ENCODE measurements around the gene SPATA24. TPM values are rescaled to one million over a fixed set of nuclear protein-coding genes. Genes with fewer than 3 reads are reported as not detected.

The SPATA24 gene
- polyA plus RNA-seq, 1 donor from 2014 or later, result 6.7 TPM

GRCh38 chr5:139392324-139392677 is 11.6 kb downstream of the SPATA24 start:
- no peaks in the 10 kb centered on the region for H3F3A ChIP-seq (ENCODE audit: insufficient read depth, low read length, poor library complexity, severe bottlenecking)
- peaks cover 50% of the 10 kb centered on the region for H3K27me3 ChIP-seq (ENCODE audit: insufficient read depth, low read depth, low read length)
- no peaks in the 10 kb centered on the region for H4K20me1 ChIP-seq (ENCODE audit: insufficient read depth)
- H2AFZ ChIP-seq (ENCODE audit: low read depth, low read length), result no peak overlapping the region
- H3K4me2 ChIP-seq (ENCODE audit: low read length), result no peak overlapping the region
- H3K27ac ChIP-seq (ENCODE audit: low read length), result no peak overlapping the region
- H3K9me3 ChIP-seq (ENCODE audit: low read length), result no peaks in the 10 kb centered on the region
- H3K4me3 ChIP-seq (ENCODE audit: low read length), result no peak overlapping the region
- H3K9ac ChIP-seq (ENCODE audit: low read length), result no peak overlapping the region
- H3K36me3 ChIP-seq (ENCODE audit: insufficient read depth, low read length), result no peaks in the 10 kb centered on the region
- TF ChIP-seq SMC3 (conservative IDR thresholded peaks at IDR 0.05; ENCODE audit: poor library complexity) (no peak), REST (IDR thresholded peaks at IDR 0.05; ENCODE audit: borderline replicate concordance) (no peak), EP300 (conservative IDR thresholded peaks at IDR 0.05; ENCODE audit: poor library complexity, severe bottlenecking) (no peak), CTCF (IDR thresholded peaks at IDR 0.05; ENCODE audit: poor library complexity, severe bottlenecking) (no peak), MXI1 (conservative IDR thresholded peaks at IDR 0.05; ENCODE audit: poor library complexity, severe bottlenecking) (no peak), POLR2AphosphoS5 (IDR thresholded peaks at IDR 0.05) (no peak), EZH2 (IDR thresholded peaks at IDR 0.05; ENCODE audit: borderline replicate concordance, insufficient read depth, low read length, poor library complexity, severe bottlenecking) (no peak), RAD21 (conservative IDR thresholded peaks at IDR 0.05) (no peak), TAF1 (IDR thresholded peaks at IDR 0.05; ENCODE audit: low read depth) (no peak)
- no peaks in the 10 kb centered on the region for H3K79me2 ChIP-seq (replicated peaks; ENCODE audit: insufficient read depth, low read length)
- H3K9me2 ChIP-seq (ENCODE audit: insufficient read depth, low read length), result no peaks in the 10 kb centered on the region

- Histone ChIP-seq H3K27me3 (ENCODE audit: insufficient read depth, low read depth, low read length) (peaks cover 50% of the 10 kb centered on the region), H3K9me2 (ENCODE audit: insufficient read depth, low read length) (no peaks in the 10 kb centered on the region), H3K4me2 (ENCODE audit: low read length) (no peak overlapping the region), H3K4me3 (ENCODE audit: low read length) (no peak overlapping the region), H4K20me1 (ENCODE audit: insufficient read depth) (no peaks in the 10 kb centered on the region), H3K9me3 (ENCODE audit: low read length) (no peaks in the 10 kb centered on the region), H3K79me2 (replicated peaks; ENCODE audit: insufficient read depth, low read length) (no peaks in the 10 kb centered on the region), H3K36me3 (ENCODE audit: insufficient read depth, low read length) (no peaks in the 10 kb centered on the region), H2AFZ (ENCODE audit: low read depth, low read length) (no peak overlapping the region), H3K9ac (ENCODE audit: low read length) (no peak overlapping the region), H3F3A (ENCODE audit: insufficient read depth, low read length, poor library complexity, severe bottlenecking) (no peaks in the 10 kb centered on the region), H3K27ac (ENCODE audit: low read length) (no peak overlapping the region)
- TF ChIP-seq CTCF (IDR thresholded peaks at IDR 0.05; ENCODE audit: poor library complexity, severe bottlenecking), result no peak
- TF ChIP-seq EZH2 (IDR thresholded peaks at IDR 0.05; ENCODE audit: borderline replicate concordance, insufficient read depth, low read length, poor library complexity, severe bottlenecking), result peak; percentile 54
Observed at GRCh38 chr5:139391570-139392323, 12.1 kb downstream of the SPATA24 start.

Measured in neural cell (in vitro differentiated cells).